ENCODE data around the gene PLAAT1.

PLAAT1 gene

GRCh38 chr3:193253986-193254660, 13.1 kb downstream of the PLAAT1 start:
- no peak for DNase-seq

GRCh38 chr3:193261970-193262369, 20.9 kb downstream of the PLAAT1 start:
- DNase-seq, result no peak

- DNase-seq, result no peak
Observed at GRCh38 chr3:193262707-193263106, 21.7 kb downstream of the PLAAT1 start.

GRCh38 chr3:193269343-193270028, 28.5 kb downstream of the PLAAT1 start:
- DNase-seq, result no peak

GRCh38 chr3:193270451-193270850, 29.4 kb downstream of the PLAAT1 start:
- no peak for DNase-seq

GRCh38 chr3:193271101-193271840, 30.2 kb downstream of the PLAAT1 start:
- no peak for DNase-seq

- DNase-seq, result no peak
Observed at GRCh38 chr3:193292386-193292785, 51.4 kb downstream of the PLAAT1 start.

- no peak for DNase-seq
Observed at GRCh38 chr3:193295985-193296384, 55.0 kb downstream of the PLAAT1 start.

GRCh38 chr3:193297421-193297820, 56.4 kb downstream of the PLAAT1 start:
- DNase-seq, result no peak

GRCh38 chr3:193301433-193301832, 60.4 kb downstream of the PLAAT1 start:
- no peak for DNase-seq

GRCh38 chr3:193305356-193305755, 64.3 kb downstream of the PLAAT1 start:
- no peak for DNase-seq

- DNase-seq, result no peak
Observed at GRCh38 chr3:193310914-193311723, 70.1 kb downstream of the PLAAT1 start.

GRCh38 chr3:193313061-193313958, 72.3 kb downstream of the PLAAT1 start:
- no peak for DNase-seq

GRCh38 chr3:193314161-193314560, 73.1 kb downstream of the PLAAT1 start:
- DNase-seq, result peak; percentile 7

- no peak for DNase-seq
Observed at GRCh38 chr3:193317682-193318300, 76.8 kb downstream of the PLAAT1 start.

Data from hematopoietic multipotent progenitor cell treated with erythropoietin and hydrocortisone succinate and interleukin-3 and kit ligand, for 4 days (in vitro differentiated cells).